ENCODE data around the gene LY86.

Gene LY86

DNA sequence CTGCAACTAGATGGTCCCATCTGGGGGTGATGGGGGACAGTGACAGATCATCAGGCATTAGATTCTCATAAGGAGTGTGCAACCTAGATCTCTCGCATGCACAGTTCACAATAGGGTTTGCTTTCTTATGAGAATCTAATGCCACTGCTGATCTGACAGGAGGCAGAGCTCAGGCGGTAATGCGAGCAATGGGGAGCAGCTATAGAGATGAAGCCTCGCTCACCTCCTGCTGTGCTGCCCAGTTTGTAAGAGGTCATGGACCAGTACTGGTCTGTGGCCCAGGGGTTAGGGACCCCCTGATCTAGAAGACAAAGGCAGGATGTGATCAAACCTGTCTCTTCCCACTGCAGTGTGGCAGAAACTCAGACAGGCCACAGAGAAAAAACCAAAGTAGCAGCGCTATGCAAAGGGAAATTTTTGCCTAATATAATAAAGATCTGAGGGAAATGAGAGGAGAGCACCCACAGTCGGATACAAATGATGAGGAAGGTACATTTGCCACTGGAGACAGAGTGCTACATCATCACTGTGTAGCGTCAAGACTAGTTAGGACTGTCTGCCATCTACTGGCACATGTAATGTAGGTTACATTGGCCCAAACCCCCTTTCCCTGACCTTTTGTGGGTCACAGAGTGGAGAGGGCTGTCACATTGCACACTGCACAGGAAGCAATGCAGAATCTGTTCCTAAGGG lies 4.1 kb upstream of the LY86 start:
- TF ChIP-seq, protein P1, sequence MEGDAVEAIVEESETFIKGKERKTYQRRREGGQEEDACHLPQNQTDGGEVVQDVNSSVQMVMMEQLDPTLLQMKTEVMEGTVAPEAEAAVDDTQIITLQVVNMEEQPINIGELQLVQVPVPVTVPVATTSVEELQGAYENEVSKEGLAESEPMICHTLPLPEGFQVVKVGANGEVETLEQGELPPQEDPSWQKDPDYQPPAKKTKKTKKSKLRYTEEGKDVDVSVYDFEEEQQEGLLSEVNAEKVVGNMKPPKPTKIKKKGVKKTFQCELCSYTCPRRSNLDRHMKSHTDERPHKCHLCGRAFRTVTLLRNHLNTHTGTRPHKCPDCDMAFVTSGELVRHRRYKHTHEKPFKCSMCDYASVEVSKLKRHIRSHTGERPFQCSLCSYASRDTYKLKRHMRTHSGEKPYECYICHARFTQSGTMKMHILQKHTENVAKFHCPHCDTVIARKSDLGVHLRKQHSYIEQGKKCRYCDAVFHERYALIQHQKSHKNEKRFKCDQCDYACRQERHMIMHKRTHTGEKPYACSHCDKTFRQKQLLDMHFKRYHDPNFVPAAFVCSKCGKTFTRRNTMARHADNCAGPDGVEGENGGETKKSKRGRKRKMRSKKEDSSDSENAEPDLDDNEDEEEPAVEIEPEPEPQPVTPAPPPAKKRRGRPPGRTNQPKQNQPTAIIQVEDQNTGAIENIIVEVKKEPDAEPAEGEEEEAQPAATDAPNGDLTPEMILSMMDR (IDR thresholded peaks at IDR 0.05), result no peak

DNA sequence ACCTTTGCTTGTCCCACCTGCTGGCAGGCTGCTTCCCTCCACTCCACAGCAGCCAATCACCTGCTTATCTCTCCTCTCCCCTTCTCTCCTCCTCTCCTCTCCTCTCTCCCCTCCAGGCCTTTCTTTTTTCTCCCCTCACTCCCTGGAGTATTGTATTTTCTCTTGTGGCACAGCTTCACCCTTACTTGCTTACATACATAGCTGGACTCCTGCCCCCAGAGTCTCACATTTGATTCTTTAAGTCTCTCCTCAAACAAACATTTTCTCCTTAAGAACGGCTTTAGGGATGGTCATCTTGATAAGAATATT lies 3.6 kb upstream of the LY86 start:
- DNase-seq, result no peak
- Histone ChIP-seq H3K4me3 (no peak overlapping the region), H3K9me3 (no peaks in the 10 kb centered on the region), H3K36me3 (no peaks in the 10 kb centered on the region), H3K4me1 (peaks cover 0 to 3% (median 0%) of the 10 kb centered on the region in 4 donors), H3K27me3 (no peaks in the 10 kb centered on the region), H3K27ac (no peak overlapping the region)
- intact Hi-C loops (cut with DNase I; ENCODE audit: low total_unique reads), result no loop called here
- TF ChIP-seq, protein P1 (IDR thresholded peaks at IDR 0.05), result no peak

More for the DNA sequence above, 4.1 kb upstream of the LY86 start:
- Histone ChIP-seq H3K4me3 (no peak overlapping the region), H3K36me3 (no peaks in the 10 kb centered on the region), H3K9me3 (no peaks in the 10 kb centered on the region), H3K4me1 (peaks cover 0 to 3% (median 0%) of the 10 kb centered on the region in 4 donors), H3K27ac (no peak overlapping the region), H3K27me3 (no peaks in the 10 kb centered on the region)
- intact Hi-C loops (cut with DNase I; ENCODE audit: low total_unique reads), result no loop called here
- no peak for DNase-seq

DNA sequence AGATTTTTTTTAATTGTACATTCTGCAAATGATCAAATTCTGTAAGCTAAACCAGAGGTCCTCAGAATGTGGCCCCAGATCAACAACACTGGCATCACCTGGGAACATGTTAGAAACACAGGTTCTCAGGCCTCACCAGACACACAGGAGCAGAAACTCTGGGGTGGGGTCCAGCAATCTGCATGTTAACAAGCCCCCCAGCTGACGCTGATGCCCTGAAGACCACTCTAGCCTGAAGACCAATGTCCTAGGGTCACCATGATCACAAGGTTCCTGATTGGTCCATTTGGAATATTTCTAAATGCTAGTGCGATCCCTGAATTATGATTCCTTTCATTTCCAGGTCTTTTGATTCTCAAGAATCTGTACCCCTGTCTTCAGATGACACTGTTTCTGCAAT lies 2.4 kb upstream of the LY86 start:
- H3K9me3 ChIP-seq, result no peaks in the 10 kb centered on the region
- intact Hi-C loops (cut with DNase I; ENCODE audit: low total_unique reads), result no loop called here
- TF ChIP-seq, protein P1 (IDR thresholded peaks at IDR 0.05), result no peak
- no peak overlapping the region for H3K4me3 ChIP-seq
- no peaks in the 10 kb centered on the region for H3K36me3 ChIP-seq
- H3K4me1 ChIP-seq, result peaks cover 0 to 3% (median 0%) of the 10 kb centered on the region in 4 donors
- no peak overlapping the region for H3K27ac ChIP-seq
- no peak for DNase-seq
- H3K27me3 ChIP-seq, result no peaks in the 10 kb centered on the region

DNA sequence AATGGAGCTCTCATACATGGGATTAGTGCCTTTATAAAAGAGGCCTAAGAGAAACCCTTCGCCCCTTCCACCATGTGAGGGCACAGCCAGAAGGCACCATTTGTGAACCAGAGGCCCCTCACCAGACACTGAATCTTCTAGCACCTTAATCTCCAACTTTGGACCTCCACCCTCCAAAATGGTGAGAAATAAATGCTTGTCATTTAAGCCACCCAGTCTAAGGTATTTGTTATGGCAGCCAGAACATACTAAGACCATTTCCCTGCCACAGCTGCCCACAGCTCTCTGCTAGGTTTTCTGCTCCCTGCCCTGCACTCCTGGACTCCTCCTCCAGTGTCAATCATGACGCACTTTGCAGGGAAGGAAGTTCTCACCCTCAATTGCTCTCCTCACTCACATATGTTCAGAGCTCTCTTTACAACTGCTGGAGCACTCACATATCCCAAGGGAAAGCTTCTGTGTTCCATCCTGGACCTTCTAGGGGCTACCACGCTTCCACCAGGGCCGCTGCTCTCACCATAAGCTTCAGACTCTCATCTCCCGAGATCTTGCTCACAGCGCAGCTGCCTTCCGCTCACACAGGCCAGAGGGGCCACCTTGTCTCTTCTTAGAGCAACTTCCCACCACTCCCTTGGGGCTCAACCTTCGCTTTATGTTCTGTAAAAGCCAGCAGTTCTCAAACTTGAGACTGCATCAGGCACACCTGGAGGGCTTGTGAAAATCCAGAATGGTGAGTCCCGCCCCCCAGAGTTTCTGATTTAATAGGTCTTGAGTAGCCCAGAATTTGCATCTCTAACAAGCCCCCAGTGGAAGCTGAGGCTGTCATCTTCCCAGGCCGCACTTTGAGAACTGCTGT lies 1.6 kb upstream of the LY86 start:
- Histone ChIP-seq H3K4me1 (peaks cover 0 to 3% (median 0%) of the 10 kb centered on the region in 4 donors), H3K9me3 (no peaks in the 10 kb centered on the region), H3K27ac (no peak overlapping the region), H3K36me3 (no peaks in the 10 kb centered on the region), H3K4me3 (no peak overlapping the region), H3K27me3 (no peaks in the 10 kb centered on the region)
- intact Hi-C loops (cut with DNase I; ENCODE audit: low total_unique reads), result no loop called here
- no peak for DNase-seq
- TF ChIP-seq, protein P1 (IDR thresholded peaks at IDR 0.05), result no peak

DNA sequence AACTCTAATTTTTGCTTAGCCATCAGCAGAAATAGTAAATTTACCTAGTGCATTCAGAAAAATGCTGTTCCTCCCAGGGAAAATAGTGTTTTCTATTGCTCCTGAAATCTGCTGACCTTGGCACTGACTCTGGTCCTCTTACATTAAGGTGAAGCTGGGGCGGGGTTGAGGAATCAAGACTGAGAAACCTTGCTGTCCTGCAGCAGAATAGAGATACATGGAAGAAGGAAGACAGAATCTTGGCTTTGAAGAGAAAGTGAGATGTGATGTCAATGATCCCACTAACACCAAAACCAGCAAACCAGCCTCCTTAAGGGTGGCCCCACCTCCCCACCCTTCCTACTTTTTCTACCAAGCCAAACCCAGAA lies 840 bp upstream of the LY86 start:
- no peak for DNase-seq
- H3K4me3 ChIP-seq, result no peak overlapping the region
- H3K36me3 ChIP-seq, result no peaks in the 10 kb centered on the region
- intact Hi-C loops (cut with DNase I; ENCODE audit: low total_unique reads), result no loop called here
- no peaks in the 10 kb centered on the region for H3K27me3 ChIP-seq
- no peak overlapping the region for H3K27ac ChIP-seq
- H3K9me3 ChIP-seq, result no peaks in the 10 kb centered on the region
- H3K4me1 ChIP-seq, result peaks cover 0 to 3% (median 0%) of the 10 kb centered on the region in 4 donors
- TF ChIP-seq, protein P1 (IDR thresholded peaks at IDR 0.05), result no peak
